Activated CD4-positive, alpha-beta T cell treated with anti-CD3 and anti-CD28 coated beads for 48 hours (primary cell): ENCODE measurements around the gene EIF2AK2.
A peak's percentile ranks its signal among the peaks of the same experiment; 100 is the strongest.

Experiments
- DNase-seq: peaks from one replicate; pipeline ENCODE4 v3.0.0-alpha.2; 2020

Gene EIF2AK2

DNA sequence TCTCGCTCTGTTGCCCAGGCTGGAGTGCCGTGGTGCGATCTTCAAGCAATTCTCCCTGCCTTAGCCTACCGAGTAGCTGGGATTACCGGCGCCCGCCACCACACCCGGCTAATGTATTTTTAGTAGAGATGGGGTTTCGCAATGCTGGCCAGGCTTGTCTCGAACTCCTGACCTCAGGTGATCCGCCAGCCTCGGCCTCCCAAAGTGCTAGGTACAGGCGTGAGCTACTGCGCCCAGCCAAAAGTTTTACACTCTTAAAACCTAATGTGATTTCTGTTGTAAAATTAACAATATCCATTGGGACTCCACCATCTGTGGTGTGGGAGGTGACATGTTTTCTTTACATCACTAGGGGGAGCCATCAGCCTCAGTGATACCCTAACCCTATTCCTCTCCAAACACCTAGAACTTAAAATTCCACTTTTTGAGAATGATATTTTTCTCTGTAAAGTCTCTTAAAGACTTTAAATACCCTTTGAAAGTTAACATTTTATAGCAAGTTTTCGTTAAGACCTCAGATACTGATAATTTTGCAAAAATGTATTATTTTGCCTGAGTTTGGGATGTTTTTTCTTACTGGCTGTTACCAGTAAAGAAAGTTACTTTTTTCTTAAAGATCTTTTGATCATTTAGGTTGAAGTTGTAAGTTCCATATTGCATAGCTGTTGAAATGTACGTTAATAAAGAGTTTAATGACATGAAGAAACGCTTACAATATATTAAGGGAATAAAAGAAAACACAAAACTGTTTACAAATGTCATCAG is 11.6 kb upstream of the EIF2AK2 start:
- peak; percentile 32 for DNase-seq

DNA sequence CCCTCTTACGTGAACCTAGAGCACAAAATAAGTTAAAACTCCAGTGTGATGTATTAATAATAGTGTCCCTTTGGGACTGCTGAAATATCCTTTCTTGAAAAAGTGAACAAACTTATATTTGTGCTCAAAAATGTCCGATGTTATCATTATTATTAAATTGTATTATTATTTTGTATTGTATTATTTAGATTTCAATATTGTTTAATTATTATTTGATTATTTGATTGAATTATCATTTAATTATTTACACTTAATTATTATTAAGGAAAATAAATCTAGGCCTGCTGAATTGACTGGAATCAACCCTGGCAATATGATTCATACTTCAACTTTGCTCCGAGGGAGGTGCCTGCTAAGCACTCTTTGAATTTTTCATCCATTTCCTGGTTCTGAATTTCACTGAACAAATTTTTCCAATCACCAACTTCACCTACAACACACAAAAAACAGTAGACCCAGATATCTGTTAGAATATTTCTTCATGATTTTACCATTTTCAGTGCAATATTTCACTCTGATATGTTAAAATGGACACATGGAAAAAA is 10.9 kb upstream of the EIF2AK2 start:
- no peak for DNase-seq

DNA sequence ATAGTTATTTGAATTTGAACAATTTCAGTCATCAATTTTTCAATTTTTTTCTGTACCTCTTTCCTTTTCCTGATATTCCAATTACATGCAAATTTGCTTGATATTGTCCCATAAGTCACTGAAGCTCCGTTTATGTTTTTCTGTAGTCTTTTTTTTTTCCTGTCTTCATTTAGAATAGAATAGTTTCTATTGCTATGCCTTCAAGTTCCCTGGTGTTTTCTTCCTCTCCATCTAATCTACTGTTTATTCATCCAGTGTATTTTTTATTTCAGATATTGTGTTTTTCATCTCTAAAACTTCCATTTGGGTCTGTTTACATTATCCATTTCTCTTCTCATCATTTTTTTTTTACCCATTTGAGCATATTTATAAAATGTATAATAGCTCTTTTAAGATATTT is 8.0 kb upstream of the EIF2AK2 start:
- DNase-seq: no peak

DNA sequence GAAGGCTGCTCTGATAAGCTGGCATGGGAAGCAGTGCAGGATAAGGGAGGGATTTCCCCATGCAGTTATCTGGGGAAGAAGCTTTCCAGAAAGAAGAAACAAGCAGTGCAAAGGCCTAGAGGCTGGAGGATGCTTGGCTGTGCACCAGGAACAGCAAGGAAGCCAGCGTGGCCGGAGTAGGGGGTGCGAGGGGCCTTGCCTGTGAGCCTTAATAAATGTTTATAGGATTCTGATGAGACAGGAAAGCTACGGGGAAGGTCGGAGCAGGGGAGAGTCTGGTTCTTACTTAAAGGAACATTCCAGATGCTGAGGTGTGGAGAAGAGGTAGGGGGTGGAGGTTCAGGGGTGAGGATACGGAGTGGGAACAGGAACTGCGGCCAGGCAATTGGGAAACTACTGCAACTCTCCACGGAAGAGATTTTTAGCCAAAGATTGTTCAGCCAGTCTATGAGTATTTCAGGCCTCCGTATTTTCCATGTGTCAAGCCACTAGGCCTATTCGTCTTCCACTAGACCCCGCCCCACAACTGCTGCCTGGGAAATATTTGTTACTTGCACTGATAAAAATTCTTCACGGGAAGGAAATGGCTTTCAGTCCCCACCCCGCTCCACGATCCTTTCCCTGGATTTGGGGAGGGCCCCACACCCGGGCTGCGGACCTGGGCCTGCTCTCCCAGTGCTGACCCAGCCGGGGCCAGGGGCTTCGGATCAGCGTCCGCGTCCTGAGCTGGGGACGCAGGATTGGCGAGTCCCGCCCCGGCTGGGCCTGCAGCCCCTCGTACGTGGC is 516 bp downstream of the EIF2AK2 start:
- peak; percentile 55 for DNase-seq

DNA sequence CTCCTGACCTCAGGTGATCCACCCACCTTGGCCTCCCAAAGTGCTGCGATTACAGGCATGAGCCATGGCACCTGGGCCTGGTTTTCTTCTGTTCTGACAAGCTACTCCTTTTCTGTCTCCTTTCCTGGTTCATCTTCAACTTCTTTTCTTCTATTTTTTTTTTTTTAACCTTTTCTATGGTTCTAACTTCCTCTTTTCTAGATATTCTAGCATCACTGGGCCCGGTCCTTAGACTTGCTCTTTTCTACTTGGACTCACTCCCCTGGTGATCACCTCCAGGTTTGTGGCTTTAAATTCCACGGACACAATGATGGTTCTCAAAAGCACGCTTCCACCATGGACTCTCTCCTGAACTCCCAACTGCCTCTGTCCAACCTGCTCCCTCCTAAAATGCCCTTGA is 2.0 kb downstream of the EIF2AK2 start:
- DNase-seq: no peak

DNA sequence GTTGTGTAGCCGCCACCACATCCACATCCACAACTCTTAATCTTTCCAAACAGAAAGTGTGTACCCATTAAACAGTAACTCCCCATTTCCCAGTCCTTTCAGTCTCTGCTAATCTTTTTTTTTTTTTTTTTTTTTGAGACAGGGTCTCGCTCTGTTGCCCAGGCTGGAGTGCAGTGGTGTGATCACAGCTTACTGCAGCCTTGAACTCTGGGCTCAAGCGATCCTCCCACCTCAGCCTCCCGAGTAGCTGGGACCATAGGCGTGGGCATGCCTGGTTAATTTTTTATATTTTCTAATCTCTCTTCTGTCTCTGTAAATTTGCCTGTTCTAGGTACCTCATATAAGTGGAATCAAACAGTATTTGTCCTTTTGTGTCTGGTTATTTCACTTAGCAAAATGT is 3.6 kb downstream of the EIF2AK2 start:
- DNase-seq: no peak

DNA sequence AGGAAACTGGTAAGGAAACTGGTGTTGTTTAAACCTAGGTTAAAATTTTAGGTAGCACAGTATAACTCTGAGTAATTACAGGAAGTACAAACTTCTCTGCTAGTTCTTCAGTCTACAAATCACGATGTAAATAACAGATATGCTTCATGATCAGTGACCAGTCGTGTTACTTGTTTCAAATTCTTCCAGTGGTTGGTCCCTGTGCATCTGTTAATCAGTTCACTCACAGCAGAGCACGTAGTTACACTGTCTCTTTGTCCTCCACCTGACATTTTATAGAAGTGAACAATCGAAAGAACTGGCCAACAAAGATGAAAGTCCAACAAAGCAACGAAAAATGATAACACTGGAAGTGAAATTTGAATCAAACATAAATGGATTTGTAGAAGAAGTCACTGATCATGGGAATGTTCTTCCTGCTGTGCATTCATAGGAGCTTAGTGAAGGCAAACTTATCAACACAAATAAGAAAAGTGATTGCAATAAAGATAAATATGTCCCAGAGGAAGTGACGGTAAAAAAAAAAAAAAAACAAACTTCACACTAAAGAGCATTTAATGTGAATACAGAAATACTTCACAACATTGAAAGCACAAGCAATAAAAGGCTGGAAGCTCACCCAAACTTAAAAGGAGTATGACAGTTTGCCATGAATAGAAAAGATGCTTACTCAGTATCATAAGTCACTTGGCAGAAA is 7.0 kb downstream of the EIF2AK2 start:
- no peak for DNase-seq

DNA sequence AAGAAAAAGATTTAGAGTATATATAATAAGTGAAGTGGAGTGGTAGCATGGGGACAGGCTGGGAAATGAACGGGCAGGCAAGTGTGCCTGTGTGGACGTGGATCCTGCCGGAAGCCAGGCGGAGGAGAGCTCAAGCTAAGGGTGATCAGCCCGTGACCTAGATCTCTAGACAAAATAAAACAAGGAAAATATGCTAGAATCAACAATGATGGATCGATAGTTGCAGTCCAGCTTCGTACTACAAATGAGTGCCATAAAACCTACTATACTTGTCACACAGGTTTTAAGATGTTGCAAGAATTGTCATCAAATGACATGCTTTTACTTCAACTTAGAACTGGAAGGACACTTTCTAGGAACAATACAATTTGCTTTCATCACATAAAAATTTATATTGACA is 8.5 kb downstream of the EIF2AK2 start:
- no peak for DNase-seq

DNA sequence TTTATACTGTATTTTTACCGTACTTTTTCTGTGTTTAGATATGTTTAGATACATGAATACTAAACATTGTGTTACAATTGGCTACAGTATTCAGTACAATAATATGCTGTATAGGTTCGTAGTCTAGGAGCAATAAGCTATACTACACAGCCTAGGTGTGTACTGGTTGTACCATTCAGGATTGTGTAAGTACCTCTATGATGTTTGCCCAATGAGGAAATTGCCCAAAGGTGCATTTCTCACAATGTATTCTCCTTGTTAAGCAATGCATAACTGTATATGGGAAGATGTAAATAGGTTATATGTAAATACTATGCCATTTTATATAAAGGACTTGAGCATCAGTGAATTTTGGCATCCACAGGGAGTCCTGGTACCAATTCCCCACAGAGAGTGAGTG is 10.7 kb downstream of the EIF2AK2 start:
- DNase-seq: no peak

DNA sequence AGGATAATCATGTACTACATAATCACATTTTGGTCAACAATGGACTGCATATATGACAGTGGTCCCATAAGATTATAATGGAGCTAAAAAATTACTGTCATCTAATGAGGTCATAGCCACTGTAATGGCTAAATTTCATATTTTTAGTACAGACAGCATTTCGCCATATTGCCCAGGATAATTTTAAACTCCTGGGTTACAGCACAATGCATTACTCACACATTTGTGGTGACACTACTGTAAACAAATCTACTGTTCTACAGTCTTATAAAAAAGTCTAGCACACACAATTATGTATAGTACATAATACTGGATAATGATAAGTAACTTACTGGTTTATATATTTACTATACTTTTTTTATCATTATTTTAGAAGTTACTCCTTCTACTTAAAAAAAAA is 12.8 kb downstream of the EIF2AK2 start:
- no peak for DNase-seq

DNA sequence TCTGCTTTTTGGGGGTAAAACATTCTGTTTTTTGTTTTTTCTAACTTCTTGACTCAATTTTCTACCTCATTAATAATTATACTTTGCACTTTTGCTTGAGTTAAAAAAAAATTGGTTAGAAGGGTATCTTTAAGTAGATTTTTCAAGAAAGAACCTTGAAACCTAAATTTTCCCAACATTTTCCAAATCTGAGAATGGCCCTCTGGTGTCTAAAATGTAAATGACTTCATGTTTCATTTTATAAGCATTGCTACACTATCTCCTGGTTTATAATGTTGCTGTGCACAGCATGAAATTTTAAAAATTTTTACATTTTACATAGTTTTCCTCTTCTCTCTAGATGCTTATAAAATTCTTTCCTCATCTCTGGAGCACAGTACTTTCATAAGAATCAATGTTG is 14.2 kb downstream of the EIF2AK2 start:
- no peak for DNase-seq

DNA sequence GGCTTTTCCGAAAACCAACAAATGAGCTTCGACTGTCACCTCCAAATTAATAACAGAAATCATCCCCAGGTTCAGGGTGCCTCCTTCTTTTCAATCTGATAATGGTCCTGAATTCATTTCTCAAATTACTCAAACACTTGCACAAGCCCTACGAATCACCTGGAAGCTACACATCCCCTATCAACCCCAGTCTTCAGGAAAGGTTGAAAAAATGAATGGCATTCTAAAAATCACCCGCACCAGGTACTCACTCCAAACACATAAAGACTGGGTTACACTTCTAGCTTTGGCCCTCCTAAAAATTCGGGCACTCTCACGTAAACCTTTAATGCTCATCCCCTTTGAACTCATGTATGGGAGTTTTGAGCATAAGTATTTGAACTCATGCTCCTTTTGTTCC is 23.9 kb downstream of the EIF2AK2 start:
- no peak for DNase-seq

DNA sequence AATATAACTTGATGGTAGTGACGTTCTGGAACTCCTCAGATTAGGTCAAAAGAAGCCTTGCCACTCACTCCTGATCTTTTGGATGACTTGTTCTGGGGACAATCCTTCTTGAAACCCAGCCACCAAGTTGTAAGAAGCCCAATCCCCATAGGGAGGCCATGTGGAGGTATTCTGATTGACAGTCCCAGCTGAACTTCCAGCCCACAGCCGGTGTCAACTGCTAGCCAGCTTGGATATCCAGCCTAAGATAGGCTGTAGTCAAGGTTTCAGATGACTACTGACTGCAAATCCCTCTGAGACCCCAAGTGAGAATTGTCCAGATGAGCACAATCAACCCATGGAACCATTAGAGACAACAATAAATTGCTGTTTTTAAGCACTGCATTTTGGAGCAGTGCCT is 31.4 kb downstream of the EIF2AK2 start:
- no peak for DNase-seq

DNA sequence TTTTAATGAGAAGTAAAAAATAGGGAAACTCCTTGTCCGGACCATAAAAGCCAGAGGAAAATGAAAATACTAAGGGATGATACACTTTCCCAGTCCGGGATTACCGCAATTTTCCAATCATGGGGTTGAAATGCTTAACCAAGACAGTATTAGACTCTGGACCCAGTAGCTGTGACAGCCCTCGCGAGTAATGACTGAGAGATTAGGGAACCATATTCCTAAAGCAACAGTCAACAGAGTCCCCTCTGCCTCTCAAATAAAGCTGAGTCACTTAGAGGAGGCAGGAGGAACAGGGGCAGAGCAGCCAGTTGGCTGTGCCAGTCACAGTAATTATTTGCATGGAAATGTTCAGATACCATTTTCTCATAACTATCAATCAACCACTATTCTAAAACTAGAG is 37.6 kb downstream of the EIF2AK2 start:
- DNase-seq: no peak

DNA sequence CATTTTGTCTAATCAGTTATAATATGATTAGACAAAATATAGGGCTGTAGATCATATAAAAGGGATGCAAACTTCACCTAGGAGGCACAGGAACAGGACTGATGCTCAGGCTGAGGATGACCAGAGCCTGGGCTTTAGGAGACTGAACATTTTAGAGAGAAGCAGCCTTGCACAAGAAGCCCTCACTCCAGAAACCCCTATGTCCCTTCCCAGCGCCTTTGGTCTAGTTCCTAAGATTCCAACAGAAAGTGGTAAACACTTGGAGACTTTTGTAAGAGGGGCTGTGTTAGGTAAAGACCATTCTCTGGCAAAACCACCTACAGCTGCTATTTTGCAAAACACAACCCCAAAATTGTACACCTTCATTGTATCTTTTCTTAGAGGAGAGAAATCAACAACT is 39.2 kb downstream of the EIF2AK2 start:
- DNase-seq: no peak

DNA sequence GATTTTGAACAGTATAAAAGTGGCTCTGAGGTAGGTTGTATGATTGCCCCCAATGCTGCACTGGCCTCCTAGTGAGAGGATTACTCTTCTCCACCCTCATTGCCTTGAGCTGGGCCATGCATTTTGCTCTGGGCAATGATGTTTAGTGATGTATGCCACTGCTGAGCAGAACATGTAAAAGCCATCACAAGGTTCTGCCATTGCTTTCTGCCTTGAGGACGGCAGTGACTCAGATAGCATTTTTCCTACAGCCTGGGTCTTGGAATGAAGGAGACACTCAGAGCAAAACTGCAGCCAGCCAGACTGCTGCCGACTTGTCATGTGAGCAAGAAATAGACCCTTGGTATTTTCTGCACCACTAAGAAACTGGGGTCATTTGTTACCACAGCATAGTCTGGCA is 44.8 kb downstream of the EIF2AK2 start:
- no peak for DNase-seq

DNA sequence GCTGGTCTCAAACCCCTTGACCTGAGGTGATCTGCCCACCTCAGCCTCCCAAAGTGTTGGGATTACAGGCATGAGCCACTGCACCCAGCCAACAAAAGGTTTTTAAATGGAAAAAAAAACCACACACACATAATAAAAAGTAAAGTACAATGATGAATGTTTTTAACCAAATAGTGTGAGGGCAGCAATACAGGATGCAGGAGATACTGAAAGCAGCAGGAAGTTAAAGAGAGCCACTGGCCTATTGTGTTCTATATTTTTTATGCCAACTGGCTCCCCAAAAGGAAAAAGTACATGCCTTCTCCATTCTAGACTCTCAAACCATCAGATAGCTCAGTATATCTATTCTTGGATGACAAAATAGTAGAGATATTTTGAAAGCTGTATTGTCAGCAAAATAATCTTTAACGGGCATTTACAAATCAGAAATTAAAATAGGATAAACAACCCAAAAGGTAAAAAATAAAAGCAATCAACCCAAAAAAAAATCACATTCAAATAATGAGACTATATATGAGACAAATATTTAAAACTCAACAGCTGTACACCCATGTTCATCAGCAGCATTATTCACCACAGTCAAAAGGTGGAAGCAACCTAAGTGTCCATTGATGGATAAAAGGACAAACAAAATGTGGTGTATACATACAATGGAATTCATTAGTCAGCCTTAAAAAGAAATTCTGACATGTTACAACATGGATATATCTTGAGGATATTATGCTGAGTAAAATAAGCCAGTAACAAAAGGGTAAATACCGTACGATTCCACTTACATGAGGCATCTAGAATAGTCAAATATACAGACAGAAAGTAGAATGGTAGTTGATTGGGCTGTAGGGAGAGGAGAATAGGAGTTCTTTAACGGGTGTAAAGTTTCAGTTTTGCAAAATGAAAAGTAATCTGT is 46.2 kb downstream of the EIF2AK2 start:
- DNase-seq: no peak

DNA sequence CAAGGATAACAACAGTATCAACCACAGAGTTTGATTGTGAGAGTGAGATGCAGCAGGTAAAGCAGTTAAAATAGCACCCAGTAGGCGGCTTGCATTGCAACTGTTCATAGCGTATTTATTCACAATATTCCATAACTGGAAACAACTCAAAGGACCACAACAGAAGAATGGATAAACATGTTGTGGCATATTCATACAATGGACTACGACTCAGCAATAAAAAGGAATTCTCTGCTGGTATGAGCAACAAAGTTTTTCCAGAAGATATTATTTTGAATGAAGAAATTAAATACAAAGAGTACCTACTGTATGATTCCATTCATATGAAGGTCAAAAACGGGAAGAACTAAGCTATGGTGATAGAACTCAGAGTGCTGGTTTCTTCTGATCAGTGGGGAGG is 47.3 kb downstream of the EIF2AK2 start:
- DNase-seq: no peak

DNA sequence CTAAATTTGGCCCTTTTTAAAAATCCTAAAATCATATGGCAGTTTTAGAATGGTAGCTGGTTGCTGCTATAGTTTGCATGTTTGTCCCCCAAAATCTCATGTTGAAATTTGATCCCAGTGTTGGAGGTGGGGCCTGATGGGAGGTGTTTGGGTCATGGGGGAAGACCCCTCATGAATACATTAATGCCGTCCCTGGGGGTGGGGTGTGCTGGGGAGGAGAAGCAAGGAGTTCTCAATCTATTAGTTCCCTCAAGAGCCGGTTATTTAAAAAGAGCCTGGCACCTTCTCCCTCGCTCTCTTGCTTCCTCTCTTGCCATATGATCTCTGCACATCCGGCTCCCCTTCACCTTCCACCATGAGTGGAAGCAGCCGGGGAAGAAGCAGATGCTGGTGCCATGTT is 51.6 kb downstream of the EIF2AK2 start:
- no peak for DNase-seq

DNA sequence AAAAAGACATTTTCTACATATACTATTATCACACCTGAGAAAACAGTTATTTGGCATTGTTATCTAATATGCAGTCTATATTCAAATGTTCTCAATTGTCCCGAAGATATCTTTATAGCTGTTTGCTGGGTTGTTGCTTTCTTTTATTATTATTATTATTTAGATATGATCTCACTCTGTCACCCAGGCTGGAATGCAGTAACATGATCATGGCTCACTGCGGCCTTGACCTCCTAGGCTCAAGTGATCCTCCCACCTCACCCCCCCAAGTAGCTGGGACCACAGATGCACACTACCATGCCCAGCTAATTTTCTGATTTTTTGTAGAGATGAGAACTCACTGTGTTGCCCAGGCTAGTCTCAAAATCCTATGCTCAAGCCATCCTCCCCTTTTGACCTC is 52.6 kb downstream of the EIF2AK2 start:
- no peak for DNase-seq

DNA sequence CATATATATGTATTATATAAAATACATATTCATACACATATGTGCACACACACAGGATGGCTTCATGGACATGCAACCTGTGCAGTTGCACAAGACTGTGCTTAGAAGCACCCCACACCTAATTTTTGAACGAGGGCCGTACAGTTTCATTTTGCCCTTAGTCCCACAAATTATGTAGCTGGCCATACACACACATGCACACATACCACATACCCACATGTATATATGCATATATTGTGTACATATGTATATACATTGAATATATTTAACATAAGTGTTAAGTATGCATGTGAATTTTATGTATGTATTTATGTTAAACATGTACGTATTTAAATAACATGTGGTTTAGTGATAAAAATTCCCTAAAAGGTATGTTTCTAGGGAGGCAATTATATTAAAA is 54.2 kb downstream of the EIF2AK2 start:
- DNase-seq: no peak

DNA sequence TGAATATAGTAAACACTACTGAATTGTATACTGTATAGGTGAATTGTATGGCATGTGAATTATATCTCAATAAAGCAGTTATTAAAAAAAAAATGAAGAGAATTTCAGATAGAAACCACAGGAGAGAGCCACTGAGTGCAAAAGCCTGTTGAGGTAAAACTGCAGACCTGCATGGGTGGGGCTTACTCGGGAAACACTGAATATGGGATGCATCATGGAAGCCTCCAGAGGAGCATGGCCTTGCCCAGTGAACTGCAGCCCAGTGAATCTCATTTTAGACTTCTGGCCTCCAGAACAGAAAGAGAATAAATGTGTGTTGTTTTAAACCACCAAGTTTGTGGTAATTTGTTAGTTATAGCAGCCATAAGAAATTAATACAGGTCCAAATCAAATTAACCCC is 56.7 kb downstream of the EIF2AK2 start:
- no peak for DNase-seq
